Psoas muscle (tissue), 8 donors: ENCODE data around the gene S100A10. TPM values are rescaled to one million over a fixed set of nuclear protein-coding genes. Genes with fewer than 3 reads are reported as not detected.

Source experiments
- ATAC-seq, 4 donors: fragments of 200-7000 bp; cut with Tn5 transposase; one replicate each; pipeline ENCODE4 v1.9.1; 2020; ENCODE audit warnings: moderate library complexity in 3 of 4, mild to moderate bottlenecking in 2 of 4
- DNase-seq, 2 donors: peaks; one replicate each; pipeline ENCODE4 v3.0.0-alpha.2; 2020
- H3K27ac ChIP-seq: fragments of 200-600 bp; one replicate; pipeline ENCODE4 v1.8.0; 2022
- H3K27me3 ChIP-seq, 3 donors: fragments of 200-600 bp in 1 of 3; one replicate each; pipeline versions ENCODE4 v1.6.1 to v1.8.0; 2013 to 2022; ENCODE audit warnings: low read length in 2 of 3, mild to moderate bottlenecking in 2 of 3, moderate library complexity in 1 of 3; ENCODE audit not compliant: insufficient read depth in 3 of 3
- H3K36me3 ChIP-seq, 2 donors: fragments of 200-600 bp in 1 of 2; one replicate each; pipeline versions ENCODE4 v1.6.1 to v1.8.0; 2013 to 2022; ENCODE audit warnings: low read depth in 1 of 2, mild to moderate bottlenecking in 1 of 2, moderate library complexity in 1 of 2; ENCODE audit not compliant: insufficient read depth in 1 of 2
- H3K4me1 ChIP-seq: fragments of 200-600 bp; one replicate; pipeline ENCODE4 v1.8.0; 2022
- H3K4me3 ChIP-seq: fragments of 200-600 bp; one replicate; pipeline ENCODE4 v1.8.0; 2022; ENCODE audit warnings: mild to moderate bottlenecking
- H3K9me3 ChIP-seq: fragments of 200-600 bp; one replicate; pipeline ENCODE4 v1.8.0; 2022
- WGBS, 3 donors: extraction: QIAGEN DNeasy Blood & Tissue Kit; methylation state at CpG; one replicate each; pipeline versions ENCODE4 v1.1.6 to v1.1.7; 2013; 5-methylcytosine and 5-hydroxymethylcytosine counted together
- intact Hi-C, 2 donors: fragments of 100-400 bp; cut with DNase I; formaldehyde crosslinking; loops; one replicate each; pipeline versions ENCODE4 v1.11.0 to v1.14.2; 2022
- polyA plus RNA-seq, 3 donors: library from polyadenylated mRNA; stranded (reverse); fragments of 200-250 nt; gene quantifications; one replicate each; pipeline ENCODE4 v1.2.3, GENCODE V29; 2013
- total RNA-seq, 4 donors: library from RNA; stranded (reverse); fragmentation: NEBNext Ultra II Directional in 2 of 4; extraction: Animal tissue kit (Norgen Biotek cat#: 25700) in 2 of 4; gene quantifications; one replicate each; pipeline versions ENCODE4 v1.2.1 to v1.2.4, GENCODE V29; 2021 to 2023
- TF ChIP-seq, protein P1 (sequence below): fragments of 200-600 bp; IDR thresholded peaks from one replicate; pipeline ENCODE4 v1.8.0; 2022; ENCODE audit warnings: antibody characterized with exemption
- donor health status: healthy with polysubstance abuse.
- donor health status: DM: no; HTN: no; CAD: no; lungs with moderate emphysema.
- donor health status: Bipolar disorder and iron deficiency.
- donor health status: healthy.
- donor health status: DM: yes; HTN: yes; CAD: no.
- donor health status: DM: no; HTN: no; CAD: no.
- donor health status: DM: no; HTN: no; CAD: no.
- donor health status: DM: yes; HTN: yes; CAD: no.

The S100A10 gene
- total and polyA plus RNA-seq, 7 donors = 30.5 to 414 (median 61.6) TPM

DNA sequence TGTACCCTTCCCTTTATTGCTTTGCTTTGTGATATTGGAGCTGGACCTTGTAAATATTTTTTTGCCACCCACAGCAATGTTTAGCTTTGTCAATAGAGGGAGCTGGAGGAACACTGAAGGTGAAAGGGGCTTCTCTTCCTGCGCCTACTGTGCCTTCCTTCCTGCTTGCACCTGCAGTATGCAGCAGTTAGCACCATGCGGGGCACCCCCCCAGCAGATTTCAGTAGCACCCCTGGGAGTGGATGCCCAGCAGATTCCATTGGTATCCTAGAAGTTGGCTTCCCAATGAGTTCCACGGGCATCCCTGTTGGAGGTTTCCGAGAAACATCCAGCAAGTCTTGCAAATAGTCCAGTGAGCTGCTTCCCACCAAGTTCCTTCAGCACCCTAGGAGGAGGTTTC is 25.6 kb downstream of the S100A10 start:
- DNase-seq = no peak
- H3K4me1 ChIP-seq = peaks cover 2% of the 10 kb centered on the region
- intact Hi-C loops = loop anchor here in 1 of 2 donors (2.0 kb wide), 1 partner anchor 33 kb away; no protein-coding TSS in a partner anchor

DNA sequence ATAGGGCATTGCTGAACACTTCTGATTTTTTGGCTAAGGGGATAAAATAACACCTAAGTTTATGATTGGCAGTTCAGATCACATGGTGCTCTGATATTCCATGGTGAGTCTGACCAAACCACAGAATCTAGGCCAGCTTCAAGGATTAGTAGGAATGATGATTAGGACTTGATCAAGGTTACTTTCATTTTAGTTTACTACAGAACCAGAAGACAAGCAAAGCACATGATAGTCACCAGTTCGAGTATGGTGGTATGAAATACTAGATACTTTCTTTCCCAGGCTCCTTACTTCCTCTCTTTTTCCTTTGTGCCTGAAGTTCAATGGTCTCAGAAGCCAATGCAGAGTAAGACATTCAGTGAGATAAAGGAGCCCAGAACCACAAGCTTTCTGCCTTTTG is 26.6 kb downstream of the S100A10 start:
- 68 to 79% (median 73%) methylated on average over 1 of the region's 1 CpG for WGBS, 3 donors
- ATAC-seq (no peak), DNase-seq (no peak)
- Histone ChIP-seq H3K4me1 (no peaks in the 10 kb centered on the region), H3K4me3 (no peak overlapping the region), H3K27ac (no peak overlapping the region), H3K9me3 (no peaks in the 10 kb centered on the region), H3K27me3 (peaks cover 0 to 8% (median 0%) of the 10 kb centered on the region in 3 donors), H3K36me3 (no peaks in the 10 kb centered on the region)
- intact Hi-C loops = no loop called here
- TF ChIP-seq, protein P1, sequence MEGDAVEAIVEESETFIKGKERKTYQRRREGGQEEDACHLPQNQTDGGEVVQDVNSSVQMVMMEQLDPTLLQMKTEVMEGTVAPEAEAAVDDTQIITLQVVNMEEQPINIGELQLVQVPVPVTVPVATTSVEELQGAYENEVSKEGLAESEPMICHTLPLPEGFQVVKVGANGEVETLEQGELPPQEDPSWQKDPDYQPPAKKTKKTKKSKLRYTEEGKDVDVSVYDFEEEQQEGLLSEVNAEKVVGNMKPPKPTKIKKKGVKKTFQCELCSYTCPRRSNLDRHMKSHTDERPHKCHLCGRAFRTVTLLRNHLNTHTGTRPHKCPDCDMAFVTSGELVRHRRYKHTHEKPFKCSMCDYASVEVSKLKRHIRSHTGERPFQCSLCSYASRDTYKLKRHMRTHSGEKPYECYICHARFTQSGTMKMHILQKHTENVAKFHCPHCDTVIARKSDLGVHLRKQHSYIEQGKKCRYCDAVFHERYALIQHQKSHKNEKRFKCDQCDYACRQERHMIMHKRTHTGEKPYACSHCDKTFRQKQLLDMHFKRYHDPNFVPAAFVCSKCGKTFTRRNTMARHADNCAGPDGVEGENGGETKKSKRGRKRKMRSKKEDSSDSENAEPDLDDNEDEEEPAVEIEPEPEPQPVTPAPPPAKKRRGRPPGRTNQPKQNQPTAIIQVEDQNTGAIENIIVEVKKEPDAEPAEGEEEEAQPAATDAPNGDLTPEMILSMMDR = no peak

More for the DNA sequence above, 25.6 kb downstream of the S100A10 start:
- Histone ChIP-seq H3K9me3 (no peaks in the 10 kb centered on the region), H3K4me3 (no peak overlapping the region), H3K27ac (no peak overlapping the region), H3K36me3 (no peaks in the 10 kb centered on the region), H3K27me3 (peaks cover 0 to 8% (median 0%) of the 10 kb centered on the region in 3 donors)
- TF ChIP-seq, protein P1 = peak; percentile 48
- ATAC-seq = peak in 3 of 4 donors; percentile 47 to 67 (median 58)
- 48 to 62% (median 51%) methylated on average over 4 of the region's 4 CpGs for WGBS, 3 donors

DNA sequence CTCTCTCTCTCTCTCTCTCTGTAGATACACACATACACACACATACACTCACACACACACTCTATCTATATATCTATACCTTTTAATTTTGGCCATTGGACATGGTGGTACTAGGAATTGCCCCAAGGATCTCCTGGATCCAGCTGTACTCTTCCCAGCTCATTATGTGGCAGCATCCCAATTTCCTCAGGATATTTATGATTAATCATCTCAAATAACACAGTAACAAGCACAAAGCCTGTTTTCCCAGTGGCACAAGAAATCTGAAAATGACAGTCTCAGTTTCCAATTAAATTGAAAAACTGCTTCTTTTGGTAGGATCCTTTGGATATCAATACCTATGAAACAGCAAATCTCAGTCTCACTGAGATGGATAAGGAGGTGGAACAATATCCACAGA is 27.6 kb downstream of the S100A10 start:
- intact Hi-C loops = no loop called here
- TF ChIP-seq, protein P1 = no peak
- Histone ChIP-seq H3K36me3 (no peaks in the 10 kb centered on the region), H3K27ac (no peak overlapping the region), H3K27me3 (peaks cover 0 to 8% (median 0%) of the 10 kb centered on the region in 3 donors), H3K4me1 (no peaks in the 10 kb centered on the region), H3K9me3 (no peaks in the 10 kb centered on the region), H3K4me3 (no peak overlapping the region)
- DNase-seq (no peak), ATAC-seq (no peak)

DNA sequence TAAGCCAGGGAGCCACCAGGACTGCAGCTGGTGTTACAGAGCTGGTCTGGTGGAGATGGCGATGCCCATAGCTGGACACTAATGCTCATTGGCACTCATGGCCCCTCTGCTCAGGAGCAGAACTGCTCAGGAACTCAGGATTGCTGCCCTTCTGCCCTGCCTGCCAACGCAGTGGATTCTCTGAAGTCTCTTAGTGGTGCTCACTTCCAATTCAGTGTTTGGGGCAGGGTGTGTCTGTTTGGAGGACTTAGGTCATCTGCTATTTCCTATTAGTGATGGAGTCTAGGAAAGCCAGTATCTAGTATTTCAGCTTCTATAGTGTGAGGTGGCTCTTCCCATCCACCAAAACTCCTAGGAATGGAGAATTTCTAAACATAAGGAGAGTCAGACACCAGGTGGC is 29.1 kb downstream of the S100A10 start:
- ATAC-seq = peak in 2 of 4 donors; percentile 30 to 65
- TF ChIP-seq, protein P1 = no peak
- Histone ChIP-seq H3K4me3 (no peak overlapping the region), H3K9me3 (no peaks in the 10 kb centered on the region), H3K4me1 (no peaks in the 10 kb centered on the region), H3K36me3 (no peaks in the 10 kb centered on the region), H3K27me3 (peaks cover 0 to 8% (median 0%) of the 10 kb centered on the region in 3 donors), H3K27ac (no peak overlapping the region)
- 74 to 75% (median 74%) methylated on average over 2 of the region's 2 CpGs for WGBS, 3 donors
- no peak for DNase-seq
- intact Hi-C loops = no loop called here

DNA sequence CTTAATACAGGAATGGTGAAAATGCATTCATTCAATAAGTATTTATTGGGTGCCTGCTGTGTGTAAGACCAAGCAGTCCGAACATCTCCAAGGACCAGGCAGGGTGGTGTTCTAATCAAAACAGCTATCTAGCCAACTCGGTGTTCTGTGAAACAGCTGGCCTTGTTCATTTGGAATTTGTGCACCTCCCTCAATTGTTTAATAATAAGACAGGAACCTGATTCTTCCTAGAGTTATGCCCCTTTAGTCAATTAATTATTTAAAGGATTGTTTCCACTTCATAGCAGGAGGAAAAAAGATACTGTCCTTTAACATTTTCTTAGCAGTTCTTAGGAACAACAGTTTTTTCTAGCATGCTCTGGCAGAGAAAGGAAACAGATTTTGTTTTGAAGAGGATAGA is 30.4 kb downstream of the S100A10 start:
- no peak for DNase-seq
- no peak for ATAC-seq
- no peaks in the 10 kb centered on the region for H3K4me1 ChIP-seq

More for the DNA sequence above, 30.4 kb downstream of the S100A10 start:
- intact Hi-C loops = no loop called here
- Histone ChIP-seq H3K36me3 (no peaks in the 10 kb centered on the region), H3K27ac (no peak overlapping the region), H3K4me3 (no peak overlapping the region), H3K27me3 (peaks cover 0 to 8% (median 0%) of the 10 kb centered on the region in 3 donors), H3K9me3 (no peaks in the 10 kb centered on the region)
- 46 to 54% (median 46%) methylated on average over 2 of the region's 2 CpGs for WGBS, 3 donors
- TF ChIP-seq, protein P1 = no peak
